22Rv1 (cell line): ENCODE data around the gene DAB1.

Experiments
- H3K27ac ChIP-seq: fragments of 450-650 bp; 2 replicates; pipeline ENCODE4 v1.5.1; 2017
- ZFX ChIP-seq: fragments of 450-650 bp; IDR thresholded peaks from 2 replicates; pipeline ENCODE4 v1.6.1; 2017; ENCODE audit warnings: antibody characterized with exemption, borderline replicate concordance
- TF ChIP-seq, protein P1 (sequence below): fragments of 450-650 bp; IDR thresholded peaks from 2 replicates; pipeline ENCODE4 v1.5.1; 2017; ENCODE audit warnings: mild to moderate bottlenecking

The DAB1 gene

DNA sequence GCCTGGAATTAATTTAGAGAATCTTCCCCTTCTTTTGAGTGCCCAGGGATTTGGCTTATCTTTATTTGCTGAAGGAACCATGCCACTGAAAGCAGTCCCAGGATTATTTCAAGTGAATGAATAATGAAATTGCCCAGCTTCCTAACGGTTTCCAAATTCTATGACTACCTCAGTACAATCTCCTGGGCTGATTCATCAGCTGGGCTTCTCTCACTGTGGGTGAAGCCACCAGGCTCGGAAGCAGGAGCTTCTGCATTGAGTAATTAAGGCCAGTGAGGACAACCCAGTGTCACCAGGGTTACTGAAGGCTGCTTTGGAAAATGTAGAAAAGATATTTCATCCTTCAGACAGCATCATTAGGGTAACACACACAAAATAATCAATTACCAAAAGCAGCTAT lies 169.8 kb downstream of the DAB1 start:
- no peak overlapping the region for H3K27ac ChIP-seq
- TF ChIP-seq, protein P1, sequence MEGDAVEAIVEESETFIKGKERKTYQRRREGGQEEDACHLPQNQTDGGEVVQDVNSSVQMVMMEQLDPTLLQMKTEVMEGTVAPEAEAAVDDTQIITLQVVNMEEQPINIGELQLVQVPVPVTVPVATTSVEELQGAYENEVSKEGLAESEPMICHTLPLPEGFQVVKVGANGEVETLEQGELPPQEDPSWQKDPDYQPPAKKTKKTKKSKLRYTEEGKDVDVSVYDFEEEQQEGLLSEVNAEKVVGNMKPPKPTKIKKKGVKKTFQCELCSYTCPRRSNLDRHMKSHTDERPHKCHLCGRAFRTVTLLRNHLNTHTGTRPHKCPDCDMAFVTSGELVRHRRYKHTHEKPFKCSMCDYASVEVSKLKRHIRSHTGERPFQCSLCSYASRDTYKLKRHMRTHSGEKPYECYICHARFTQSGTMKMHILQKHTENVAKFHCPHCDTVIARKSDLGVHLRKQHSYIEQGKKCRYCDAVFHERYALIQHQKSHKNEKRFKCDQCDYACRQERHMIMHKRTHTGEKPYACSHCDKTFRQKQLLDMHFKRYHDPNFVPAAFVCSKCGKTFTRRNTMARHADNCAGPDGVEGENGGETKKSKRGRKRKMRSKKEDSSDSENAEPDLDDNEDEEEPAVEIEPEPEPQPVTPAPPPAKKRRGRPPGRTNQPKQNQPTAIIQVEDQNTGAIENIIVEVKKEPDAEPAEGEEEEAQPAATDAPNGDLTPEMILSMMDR = no peak
- no peak for TF ChIP-seq ZFX

- TF ChIP-seq ZFX = no peak
- TF ChIP-seq, protein P1 = no peak
- H3K27ac ChIP-seq = no peak overlapping the region
These were observed 171.1 kb downstream of the DAB1 start for GRCh38 chr1:57252597-57253294.

DNA sequence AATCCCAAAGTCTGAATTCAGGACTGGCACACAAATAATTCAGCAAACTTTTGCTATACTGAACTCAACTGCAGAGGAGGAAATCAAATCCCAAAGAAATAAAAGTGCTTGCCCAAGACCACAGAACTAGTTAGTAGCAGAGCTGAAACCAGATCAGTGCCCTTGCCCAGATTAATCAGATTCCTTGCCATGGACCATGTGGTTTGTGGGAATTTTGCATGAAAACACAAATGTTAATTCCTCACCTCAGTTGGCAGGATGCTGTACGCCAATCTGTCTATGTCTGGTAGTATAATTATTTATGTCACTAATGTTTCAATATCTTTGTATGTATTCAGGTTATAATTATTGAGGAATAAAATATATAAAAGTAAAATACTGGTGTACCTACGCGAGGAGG lies 173.8 kb downstream of the DAB1 start:
- H3K27ac ChIP-seq = no peak overlapping the region
- no peak for TF ChIP-seq ZFX
- TF ChIP-seq, protein P1 = no peak

DNA sequence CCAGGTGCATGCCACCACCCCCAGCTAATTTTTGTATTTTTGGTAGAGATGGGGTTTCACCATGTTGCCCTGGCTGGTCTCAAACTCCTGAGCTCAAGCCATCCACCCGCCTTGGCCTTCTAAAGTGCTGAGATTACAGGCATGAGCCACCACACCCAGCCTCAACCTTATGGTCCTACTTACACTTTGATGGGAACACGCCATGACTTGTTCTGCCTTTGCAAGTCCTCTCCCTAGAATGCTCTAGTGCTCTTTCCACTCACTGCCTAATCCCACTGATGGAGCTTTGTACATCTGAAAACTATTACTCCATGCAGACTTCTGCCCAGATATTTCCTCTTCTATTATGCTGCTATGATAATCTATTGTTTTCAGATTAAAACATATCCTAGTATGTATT lies 174.3 kb downstream of the DAB1 start:
- TF ChIP-seq ZFX = no peak
- TF ChIP-seq, protein P1 = no peak
- H3K27ac ChIP-seq = no peak overlapping the region

GRCh38 chr1:57248830-57249229 lies 175.0 kb downstream of the DAB1 start:
- TF ChIP-seq ZFX = no peak
- TF ChIP-seq, protein P1 = no peak
- no peak overlapping the region for H3K27ac ChIP-seq

- TF ChIP-seq ZFX = no peak
- TF ChIP-seq, protein P1 = no peak
- H3K27ac ChIP-seq = no peak overlapping the region
These were observed 185.6 kb downstream of the DAB1 start for GRCh38 chr1:57238233-57238781.

- H3K27ac ChIP-seq = no peak overlapping the region
- TF ChIP-seq ZFX = no peak
- TF ChIP-seq, protein P1 = no peak
These were observed 187.9 kb downstream of the DAB1 start for GRCh38 chr1:57235730-57236510.
